NCI-H510A (cell line): ENCODE results near the gene PITPNC1.

Experiments
- DNase-seq: peaks from one replicate; lab custom pipeline; 2025; lab: John Stamatoyannopoulos, UW

Gene PITPNC1

DNA sequence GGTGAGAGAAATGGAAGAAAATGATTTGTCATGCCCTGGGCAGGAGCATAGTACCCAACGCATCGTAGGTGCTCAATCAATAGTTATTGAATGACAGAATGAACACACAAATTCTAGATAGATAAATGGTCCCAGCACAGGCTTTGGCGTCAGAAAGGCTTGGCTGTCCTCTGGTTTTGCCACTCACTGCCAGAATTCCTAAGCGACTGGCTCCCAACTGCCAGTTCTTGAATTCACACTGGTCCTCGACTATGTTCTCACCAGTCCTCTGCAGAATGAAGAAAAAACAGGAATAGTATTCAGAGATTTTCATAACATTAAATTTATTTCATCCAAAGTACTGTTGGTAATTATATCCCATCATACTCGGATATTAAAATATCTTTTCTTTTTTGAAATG, 177.6 kb downstream of the PITPNC1 start:
- no peak for DNase-seq

DNA sequence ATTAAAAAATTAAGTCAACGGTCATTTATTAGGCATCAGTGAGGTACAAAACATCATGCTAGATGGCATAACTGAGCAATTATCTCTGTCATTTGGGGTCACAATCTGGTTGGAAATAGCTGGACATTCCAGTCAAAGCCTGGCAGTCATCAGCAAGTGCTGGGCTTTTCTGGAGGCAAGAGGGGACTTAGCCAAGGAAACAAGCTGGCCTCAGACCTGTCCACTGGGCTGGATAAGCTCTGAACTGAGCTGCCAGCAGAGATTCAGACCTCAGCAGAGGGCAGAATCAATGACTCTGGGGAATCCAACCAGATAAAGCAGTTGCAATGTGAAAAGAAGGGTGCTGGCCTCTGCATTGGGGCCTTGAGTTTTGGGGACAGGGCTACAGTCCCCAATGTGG, 178.8 kb downstream of the PITPNC1 start:
- no peak for DNase-seq

DNA sequence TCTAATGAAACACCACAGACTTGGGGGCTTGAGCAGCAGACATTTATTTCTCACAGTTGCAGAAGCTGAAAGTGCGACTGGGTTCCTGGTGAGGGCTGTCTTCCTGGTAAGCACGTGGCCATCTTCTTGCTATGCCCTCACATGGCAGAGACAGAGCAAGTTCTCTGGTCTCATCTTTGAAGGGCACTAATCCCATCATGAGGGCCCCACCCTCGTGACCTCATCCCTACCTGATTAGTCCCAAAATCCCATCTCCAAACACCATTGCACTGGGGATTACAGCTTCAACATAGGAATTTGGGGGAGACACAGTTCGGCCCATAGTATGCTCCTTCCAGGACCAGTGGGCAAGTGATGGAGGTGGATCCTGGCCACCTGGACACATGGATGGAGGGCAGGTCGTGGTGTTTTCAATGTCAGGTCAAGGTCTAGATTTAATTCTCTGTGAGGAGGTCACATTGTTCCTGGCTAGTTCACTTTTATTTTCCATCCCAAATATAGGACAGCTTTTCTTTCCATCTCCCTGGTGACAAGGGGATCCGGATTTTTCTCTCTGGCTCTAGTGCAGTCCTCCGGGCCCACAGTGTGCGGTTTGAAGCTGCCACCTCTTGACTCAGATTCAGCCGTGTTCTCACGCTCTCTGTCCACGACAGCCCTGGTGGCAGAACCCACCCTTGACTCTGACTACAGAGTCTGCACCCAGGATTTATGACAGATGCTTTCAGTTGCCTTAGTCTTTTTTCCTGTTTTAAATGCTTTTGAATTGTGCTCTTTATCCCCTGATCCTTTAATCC, 180.2 kb downstream of the PITPNC1 start:
- no peak for DNase-seq

DNA sequence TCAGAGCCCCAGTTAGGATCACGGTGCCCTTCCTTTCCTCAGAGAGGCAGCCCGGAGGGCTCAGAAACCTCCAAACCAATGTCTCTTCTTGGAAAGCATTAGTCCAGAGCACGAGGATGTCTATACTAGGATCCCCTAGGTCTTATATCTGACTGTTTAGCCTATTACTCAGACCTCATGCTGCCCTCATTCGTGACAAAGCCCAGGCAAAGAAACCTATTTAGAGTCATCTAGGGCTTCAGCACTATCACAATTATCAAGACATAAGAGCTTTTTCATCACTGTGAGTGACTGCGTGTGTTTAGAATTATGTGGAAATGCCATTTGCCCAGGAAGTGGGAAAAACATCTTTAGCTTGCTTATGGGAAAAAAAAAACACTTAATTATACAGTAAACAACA, 180.8 kb downstream of the PITPNC1 start:
- DNase-seq, result no peak

DNA sequence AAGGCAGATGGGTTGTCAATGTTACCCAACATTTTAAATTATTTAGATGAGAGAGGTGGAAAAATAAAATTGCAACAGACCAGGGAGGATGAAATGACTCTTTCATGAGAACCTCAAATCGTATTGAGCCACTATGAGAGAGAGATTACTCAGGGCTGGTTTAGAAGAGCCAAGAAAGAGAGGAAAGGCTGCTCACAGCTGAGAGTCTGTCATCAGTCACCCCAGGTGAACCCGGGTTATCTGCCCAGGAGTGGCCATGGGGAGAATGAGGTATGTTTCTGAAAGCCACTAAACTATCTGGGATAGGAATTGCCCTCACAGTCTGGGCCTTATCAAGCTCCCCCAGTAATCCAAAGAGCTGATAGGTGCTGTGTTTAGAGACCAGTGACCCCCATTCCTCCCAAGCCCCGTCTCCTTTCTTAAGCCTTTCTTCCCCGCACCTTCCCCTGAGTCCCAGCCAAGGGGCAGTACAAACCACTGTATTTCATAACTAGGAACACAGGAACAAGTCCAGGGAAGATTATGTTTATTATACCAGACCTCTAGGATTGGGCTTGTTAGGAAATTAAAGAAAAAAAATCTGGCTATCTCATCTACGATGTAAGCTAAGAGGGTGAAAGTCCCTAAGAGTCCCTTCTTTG, 181.8 kb downstream of the PITPNC1 start:
- DNase-seq, result no peak

DNA sequence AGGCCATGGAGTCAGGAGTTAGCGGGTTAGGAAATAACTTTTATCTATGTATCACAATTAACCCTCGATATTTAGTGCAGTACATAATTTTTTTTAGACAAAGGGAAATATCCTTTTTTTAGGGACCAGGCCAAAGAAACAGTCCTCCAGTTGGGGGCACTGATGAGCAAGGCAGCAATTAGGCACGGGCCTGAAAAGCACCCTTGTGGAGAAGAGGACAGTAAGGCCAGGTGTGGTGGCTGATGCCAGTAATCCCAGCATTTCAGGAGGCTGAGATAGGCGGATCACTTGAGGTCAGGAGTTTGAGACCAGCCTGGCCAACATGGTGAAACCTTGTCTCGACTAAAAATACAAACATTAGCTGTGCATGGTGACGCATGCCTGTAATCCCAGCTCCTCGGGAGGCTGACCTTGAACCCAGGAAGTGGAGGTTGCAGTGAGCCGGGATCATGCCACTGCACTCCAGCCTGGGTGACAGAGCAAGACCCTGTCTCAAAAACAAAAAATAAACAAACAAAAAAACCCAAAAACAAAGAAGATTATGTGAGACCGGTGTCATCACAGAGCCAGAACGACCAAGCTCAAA, 182.4 kb downstream of the PITPNC1 start:
- no peak for DNase-seq

DNA sequence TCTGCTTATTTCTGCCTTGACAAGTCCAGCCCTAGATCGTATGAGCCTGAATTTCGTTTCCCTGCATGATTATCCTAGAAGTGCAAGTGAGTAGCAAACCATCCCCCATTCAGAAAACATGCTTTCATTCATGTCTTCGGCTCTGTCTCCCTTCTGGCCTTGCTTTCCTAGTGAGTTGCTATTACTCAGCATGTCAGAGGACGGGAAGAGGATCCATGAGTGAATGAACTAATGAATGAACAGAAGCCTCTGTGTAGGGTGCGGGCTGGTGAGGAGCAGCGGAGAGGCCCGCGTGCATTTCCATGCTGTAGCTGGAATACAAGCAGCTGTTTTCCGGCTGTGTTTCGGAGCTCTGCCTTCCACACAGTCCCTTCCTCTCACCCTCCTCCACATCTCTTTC, 184.9 kb downstream of the PITPNC1 start:
- no peak for DNase-seq

DNA sequence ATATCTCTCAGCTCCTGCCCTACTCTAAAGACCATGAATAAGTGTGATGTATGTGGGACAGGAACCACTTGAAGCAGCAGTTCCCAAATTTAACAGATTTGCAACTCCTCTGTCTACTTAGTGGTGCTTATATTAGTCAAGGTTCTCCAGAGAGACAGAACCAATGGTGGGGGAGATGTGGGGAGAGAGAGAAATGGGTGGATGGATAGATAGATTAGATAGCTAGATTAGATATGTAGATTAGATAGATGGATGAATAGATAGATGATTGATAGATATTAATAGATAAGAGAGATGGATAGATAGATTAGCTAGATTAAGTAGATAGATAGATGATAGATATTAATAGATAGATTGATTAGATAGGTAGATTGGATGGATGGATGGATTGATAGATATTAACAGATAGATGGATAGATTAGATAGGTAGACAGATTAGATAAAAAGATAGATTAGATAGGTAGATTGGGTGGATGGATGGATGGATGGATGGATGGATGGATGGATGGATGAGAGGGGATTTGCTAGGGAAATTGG, 186.7 kb downstream of the PITPNC1 start:
- no peak for DNase-seq

DNA sequence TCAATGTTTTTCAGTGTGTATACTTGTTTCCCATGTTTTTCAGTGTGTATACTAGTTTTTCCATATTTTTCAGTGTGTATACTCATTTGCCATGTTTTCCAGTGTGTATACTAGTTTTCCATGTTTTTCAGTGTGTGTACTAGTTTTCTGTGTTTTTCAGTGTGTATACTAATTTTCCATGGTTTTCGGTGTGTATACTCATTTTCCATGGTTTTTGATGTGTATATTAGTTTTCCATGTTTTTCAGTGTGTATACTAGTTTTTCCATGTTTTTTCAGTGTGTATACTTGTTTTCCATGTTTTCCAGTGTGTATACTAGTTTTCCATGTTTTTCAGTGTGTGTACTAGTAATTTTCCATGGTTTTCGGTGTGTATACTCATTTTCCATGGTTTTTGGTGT, 188.0 kb downstream of the PITPNC1 start:
- no peak for DNase-seq

DNA sequence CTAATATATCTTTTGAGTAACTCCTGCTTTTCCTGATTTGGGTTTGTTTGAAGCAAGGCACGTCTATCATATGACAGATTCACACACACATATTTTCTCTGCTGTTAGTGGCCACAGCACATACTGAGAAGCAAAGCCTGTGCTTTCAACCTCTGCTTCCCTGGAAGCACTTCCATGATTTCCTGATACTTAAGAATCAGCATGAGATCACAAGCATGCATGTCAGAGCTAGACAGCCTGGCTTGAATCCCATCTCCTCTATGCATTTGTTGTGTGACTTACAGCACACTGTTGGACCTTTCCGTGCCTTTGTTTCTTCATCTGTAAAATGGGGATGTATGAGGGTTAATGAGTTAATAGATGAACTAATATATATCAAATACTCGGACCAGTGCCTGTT, 189.6 kb downstream of the PITPNC1 start:
- DNase-seq, result no peak

DNA sequence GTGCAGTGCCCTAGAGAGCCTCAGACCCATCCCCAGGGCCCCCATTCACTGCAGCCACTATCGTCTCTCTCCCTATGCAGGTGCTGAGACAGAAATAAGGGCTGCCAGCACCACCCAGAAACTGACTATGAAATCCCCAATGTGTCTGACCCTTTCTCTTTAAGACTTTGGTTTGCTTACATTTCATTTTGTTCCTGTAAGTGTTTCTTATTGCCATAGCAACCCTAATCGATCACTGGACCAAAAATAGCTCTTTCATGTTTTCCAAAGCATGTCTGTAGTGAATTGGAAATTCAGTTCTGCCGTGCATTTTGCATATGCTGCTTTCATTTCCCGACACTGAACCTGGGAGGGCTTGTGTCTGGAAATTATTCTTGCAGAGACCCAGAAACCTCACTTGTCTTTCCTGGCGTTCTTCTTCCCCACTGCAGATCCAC, 192.0 kb downstream of the PITPNC1 start:
- DNase-seq, result no peak

DNA sequence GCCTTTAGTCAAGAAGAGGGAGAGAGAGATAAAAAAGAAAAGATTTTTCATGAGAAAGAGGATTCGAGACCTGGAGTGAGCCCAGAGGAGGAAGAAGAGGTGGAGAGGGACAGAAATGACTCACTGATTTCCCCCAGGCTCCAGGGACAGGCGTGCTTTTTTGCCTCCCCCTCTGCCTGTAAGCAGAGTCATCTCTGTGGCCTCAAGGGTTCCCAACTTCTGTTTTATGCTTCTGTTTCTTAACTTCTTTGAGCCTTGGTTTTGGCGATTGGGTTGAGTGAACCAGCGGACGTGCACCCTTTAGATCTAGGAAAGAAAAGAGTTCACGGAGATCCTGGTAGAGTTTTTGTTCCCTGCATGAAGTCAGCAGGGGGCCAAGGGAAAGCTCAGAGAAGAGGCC, 192.8 kb downstream of the PITPNC1 start:
- DNase-seq, result no peak

DNA sequence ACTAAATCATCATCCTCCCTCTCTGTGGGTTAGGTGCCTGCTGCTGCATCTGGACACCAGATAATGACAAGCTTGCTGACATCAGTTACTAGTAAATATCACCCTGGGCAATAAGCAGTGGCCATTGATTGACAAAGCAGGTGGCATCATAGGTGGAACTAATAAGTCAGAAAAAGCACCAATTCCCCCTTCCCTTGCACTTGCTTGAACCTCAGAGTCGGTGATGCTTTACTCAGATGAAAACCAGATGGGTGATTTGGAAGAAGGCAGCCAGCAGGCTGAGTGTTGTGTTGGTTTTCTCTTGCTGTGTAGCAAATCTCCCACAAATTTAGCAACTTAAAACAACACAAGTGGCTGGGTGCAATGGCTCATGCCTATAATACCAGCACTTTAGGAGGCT, 193.7 kb downstream of the PITPNC1 start:
- DNase-seq, result no peak

DNA sequence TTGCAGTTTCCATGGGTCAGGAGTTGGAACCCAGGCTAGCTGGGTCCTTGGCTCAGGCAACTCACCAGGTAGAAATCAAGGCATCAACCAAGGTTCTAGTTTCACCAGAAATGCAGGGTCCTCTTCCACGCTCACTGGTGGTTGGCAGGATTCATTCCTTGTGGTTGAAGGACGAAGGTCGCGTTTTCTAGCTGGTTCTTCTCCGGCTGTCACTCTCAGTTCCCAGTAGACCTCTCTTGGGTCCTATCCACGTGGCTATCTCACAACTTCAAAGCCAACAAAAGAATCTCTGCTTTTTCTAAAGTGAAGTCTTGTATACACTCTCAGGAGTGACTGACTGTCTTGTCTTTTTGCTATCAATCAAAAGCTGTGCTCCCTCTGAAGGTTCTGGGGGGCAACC, 194.4 kb downstream of the PITPNC1 start:
- no peak for DNase-seq

DNA sequence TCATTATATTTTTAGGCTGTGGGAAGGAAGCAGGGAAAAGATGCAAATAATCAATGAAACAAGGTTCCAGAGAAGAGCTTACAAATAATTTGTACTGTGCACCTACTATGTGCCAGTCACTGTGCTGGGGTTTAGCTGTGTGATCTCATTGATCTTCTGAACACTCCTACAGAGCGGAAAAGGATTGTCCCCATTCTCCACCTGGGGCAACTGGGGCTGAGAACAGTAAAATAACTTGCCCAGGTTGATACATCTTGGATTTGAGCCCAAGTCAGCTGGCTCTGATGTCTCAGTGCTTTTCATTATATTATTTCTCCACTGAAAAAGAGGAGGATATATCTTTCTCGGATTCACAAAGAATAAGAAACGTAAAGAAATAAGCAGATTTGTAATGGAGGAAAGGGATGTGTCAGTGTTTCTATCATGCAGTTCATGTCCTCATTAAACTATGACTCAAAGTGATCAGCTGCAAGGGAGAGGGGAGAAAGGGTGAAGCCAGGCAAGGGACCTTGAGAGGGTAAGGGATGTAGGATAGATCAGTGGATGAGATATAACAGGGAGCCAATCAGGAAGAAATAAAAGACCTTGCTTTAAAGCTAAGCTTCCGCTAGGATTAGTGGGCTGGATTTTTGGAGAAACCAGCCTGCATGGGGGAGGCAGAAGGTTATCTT, 197.0 kb downstream of the PITPNC1 start:
- no peak for DNase-seq

DNA sequence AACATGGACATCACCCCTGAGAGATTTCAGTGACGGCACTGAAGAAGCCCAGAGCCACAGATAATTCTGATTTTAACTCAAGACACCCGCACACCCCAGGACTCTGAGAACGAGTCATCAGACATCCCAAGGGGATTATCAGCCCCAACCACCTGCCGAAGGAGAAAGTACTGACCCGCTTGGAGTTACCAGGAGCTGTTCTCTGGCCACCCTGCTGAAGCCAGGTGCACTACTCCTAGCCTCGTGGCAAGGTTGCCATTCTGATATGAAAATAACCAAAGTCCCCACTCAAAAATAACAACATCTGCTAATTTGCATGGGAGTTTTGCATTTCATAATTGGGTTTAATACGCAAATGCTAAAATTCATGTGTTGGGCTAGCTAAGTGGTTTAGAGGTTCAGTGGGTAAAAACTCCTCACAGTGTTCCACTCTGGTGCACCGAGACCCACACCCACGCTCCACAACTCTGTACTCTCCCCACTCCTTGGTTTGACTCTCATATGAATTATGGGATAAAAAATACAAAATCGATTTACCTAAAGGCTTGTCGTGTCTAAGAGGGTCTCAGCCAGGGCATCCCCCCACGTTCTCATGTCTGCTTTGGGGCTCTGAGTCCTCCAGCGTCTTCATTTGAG, 197.7 kb downstream of the PITPNC1 start:
- DNase-seq, result no peak

DNA sequence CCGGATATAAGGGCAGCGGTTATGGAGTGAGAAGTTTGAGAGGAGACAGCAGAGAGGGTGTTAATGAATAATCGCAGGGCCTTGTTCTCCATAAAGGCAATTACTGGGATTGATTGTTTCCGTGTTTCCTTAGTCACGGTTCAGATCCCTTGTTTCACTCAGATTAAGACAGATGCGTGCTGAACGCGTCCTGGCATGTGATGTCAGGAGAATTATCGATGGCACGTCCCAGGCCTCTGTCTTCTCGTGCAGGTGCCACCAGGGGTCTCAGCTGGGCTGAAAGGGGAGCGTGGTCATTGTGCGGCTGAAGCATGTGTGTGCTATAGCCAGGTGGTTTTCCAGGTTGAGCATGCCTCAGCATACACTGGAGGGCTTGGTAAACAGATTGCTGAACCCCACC, 198.2 kb downstream of the PITPNC1 start:
- DNase-seq, result peak; percentile 80

DNA sequence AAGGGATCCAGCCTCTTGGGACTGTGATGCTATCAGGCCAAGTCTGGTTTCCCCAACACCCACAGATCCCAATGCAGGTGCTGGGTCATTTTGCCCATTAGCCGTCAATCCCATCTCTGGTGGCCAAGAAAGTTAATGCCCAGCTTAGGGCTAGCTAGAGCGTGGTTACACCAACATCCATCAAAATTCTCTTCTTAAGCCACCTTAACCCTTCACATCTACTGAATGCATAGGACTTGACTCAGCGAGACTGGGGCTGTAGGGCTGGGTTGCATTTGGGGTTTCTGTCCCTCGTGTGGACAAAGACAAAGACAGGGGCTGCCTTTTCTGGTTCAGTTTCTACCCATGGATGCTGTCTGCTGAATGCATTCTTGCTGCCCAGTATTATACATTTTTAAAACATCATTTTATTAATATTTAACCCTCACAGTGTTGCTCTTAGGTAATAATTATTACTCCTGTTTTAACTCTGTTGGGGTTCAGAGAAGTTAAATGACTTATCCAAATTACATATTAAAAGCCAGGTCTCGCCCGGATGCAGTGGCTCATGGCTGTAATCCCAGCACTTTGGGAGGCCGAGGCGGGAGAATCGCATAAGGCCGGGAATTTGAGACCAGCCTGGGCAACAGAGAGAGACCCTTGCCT, 199.5 kb downstream of the PITPNC1 start:
- no peak for DNase-seq

DNA sequence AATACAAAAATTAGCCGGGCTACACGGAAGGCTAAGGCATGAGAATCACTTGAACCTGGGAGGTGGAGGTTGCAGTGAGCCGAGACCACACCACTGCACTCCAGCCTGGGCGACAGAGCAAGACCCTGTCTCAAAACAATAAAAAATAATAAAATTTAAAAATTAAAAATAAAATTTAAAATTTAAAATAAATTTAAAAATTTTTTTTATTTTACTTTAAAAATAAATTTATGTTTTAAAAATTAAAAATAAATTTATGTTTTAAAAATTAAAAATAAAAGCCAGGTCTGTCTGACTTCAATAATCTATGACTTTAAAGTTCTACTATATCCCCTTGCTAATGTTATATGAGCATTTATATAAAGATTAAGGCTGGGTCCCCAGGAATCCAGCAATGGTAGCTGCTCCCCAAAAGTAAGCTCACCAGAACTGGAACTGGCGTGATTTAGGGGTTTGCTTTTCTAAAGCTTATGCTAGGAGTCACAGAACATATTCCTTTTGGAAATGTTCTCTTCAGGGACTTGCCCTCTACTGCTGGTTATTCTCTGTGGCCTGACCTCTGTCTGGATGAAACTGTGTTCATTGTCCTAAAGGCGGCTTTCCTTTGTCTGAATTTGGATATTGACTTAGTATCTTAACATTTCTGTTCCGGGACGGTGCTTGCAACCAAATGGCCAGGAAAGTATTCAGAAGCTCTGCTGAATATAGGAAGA, 200.5 kb downstream of the PITPNC1 start:
- no peak for DNase-seq

DNA sequence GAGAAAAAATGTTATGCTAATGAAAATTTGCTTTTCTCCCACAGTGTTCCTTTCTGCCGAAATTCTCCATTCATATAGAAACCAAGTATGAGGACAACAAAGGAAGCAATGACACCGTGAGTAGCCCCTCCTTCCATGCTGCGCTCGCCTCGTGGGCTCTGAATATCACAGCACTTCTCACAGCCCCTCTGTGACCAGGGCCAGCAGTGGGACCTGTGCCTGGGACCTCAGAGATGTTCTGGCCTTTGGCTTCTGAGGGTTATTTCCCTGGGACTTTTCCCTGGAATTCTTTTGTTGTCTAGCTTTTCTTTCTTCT, 201.0 kb downstream of the PITPNC1 start:
- no peak for DNase-seq
